SK-N-SH treated with all-trans-retinoic acid at 6 μM for 48 hours (cell line): ENCODE results near the gene ZKSCAN1.

Source experiments
- ARNTL ChIP-seq: fragments of 450-650 bp; formaldehyde crosslinking; IDR thresholded peaks from 2 replicates; pipeline ENCODE4 v1.5.0; 2020; ENCODE audit warnings: low read depth, mild to moderate bottlenecking, moderate library complexity, borderline replicate concordance
- ESRRG ChIP-seq: fragments of 250-450 bp; sonication (Bioruptor Pico); IDR thresholded peaks from 2 replicates; pipeline ENCODE4 v1.6.1; 2021; ENCODE audit warnings: mild to moderate bottlenecking
- GLIS3 ChIP-seq: fragments of 250-450 bp; sonication (Bioruptor Pico); IDR thresholded peaks from 2 replicates; pipeline ENCODE4 v1.5.0; 2020; ENCODE audit warnings: mild to moderate bottlenecking, moderate library complexity
- ISL1 ChIP-seq: fragments of 250-450 bp; sonication (Bioruptor Pico); IDR thresholded peaks from 2 replicates; pipeline ENCODE4 v2.1.2; 2022; ENCODE audit warnings: mild to moderate bottlenecking, moderate library complexity
- OSR1 ChIP-seq: fragments of 250-450 bp; sonication (Bioruptor Pico); IDR thresholded peaks from 2 replicates; pipeline ENCODE4 v1.8.0; 2022; ENCODE audit warnings: moderate library complexity, mild to moderate bottlenecking, inconsistent platforms
- SNAI2 ChIP-seq: fragments of 250-450 bp; sonication (Bioruptor Pico); IDR thresholded peaks from 2 replicates; pipeline ENCODE4 v1.5.0; 2020; ENCODE audit warnings: mild to moderate bottlenecking, moderate library complexity
- TCF4 ChIP-seq: fragments of 250-450 bp; sonication (Bioruptor Pico); IDR thresholded peaks from 2 replicates; pipeline ENCODE4 v1.8.0; 2021; ENCODE audit warnings: mild to moderate bottlenecking, moderate library complexity, borderline replicate concordance
- ZNF565 ChIP-seq: fragments of 450-650 bp; formaldehyde crosslinking; conservative IDR thresholded peaks from 2 replicates; pipeline ENCODE4 v1.5.0; 2020; ENCODE audit warnings: low read depth, mild to moderate bottlenecking, moderate library complexity
- ZNF70 ChIP-seq: fragments of 450-650 bp; formaldehyde crosslinking; IDR thresholded peaks from 2 replicates; pipeline ENCODE4 v1.5.0; 2020; ENCODE audit warnings: mild to moderate bottlenecking, moderate library complexity
- TF ChIP-seq, protein P1 (sequence below): fragments of 250-450 bp; sonication (Bioruptor Pico); IDR thresholded peaks from 2 replicates; pipeline ENCODE4 v1.5.1; 2020; ENCODE audit warnings: low read depth, mild to moderate bottlenecking, moderate library complexity
- TF ChIP-seq, protein P2 (sequence below): fragments of 250-450 bp; sonication (Bioruptor Pico); IDR thresholded peaks from 2 replicates; pipeline ENCODE4 v1.8.0; 2020; ENCODE audit warnings: mild to moderate bottlenecking, moderate library complexity, borderline replicate concordance
- TF ChIP-seq, protein P3 (sequence below): fragments of 250-450 bp; sonication (Bioruptor Pico); IDR thresholded peaks from 2 replicates; pipeline ENCODE4 v1.5.1; 2021; ENCODE audit warnings: mild to moderate bottlenecking, moderate library complexity

DNA sequence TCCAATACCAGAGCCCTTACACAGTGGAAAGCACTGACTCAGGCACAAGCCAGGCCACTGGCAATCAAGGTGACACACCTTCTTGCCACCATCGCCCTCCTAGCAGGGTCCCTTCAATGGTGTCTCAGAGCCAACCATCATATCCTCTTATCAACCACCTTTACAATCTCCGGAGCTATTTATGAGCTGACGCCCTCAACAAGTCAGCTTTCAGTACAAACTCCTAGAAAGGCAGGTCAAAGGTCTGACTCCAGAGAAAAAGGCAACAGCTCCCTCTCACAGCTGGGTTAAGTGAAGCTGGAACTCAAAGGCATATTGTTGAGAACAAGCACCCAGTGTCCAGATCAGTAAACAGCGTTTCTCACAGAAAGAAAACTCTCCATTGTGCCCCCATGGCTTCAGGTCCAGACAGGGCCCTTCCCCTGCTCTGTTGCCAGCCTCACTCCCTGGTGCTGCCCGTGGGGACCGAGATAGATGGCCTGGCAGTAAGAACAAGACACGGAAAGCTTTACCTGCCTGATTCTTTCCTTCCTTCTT is 63.7 kb downstream of the ZKSCAN1 start:
- no peak for TF ChIP-seq ZNF70 (CRISPR knock-in tag)
- no peak for TF ChIP-seq ARNTL (CRISPR knock-in tag)
- TF ChIP-seq, protein P1, sequence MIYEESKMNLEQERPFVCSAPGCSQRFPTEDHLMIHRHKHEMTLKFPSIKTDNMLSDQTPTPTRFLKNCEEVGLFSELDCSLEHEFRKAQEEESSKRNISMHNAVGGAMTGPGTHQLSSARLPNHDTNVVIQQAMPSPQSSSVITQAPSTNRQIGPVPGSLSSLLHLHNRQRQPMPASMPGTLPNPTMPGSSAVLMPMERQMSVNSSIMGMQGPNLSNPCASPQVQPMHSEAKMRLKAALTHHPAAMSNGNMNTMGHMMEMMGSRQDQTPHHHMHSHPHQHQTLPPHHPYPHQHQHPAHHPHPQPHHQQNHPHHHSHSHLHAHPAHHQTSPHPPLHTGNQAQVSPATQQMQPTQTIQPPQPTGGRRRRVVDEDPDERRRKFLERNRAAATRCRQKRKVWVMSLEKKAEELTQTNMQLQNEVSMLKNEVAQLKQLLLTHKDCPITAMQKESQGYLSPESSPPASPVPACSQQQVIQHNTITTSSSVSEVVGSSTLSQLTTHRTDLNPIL (CRISPR knock-in tag): no peak
- TF ChIP-seq, protein P2, sequence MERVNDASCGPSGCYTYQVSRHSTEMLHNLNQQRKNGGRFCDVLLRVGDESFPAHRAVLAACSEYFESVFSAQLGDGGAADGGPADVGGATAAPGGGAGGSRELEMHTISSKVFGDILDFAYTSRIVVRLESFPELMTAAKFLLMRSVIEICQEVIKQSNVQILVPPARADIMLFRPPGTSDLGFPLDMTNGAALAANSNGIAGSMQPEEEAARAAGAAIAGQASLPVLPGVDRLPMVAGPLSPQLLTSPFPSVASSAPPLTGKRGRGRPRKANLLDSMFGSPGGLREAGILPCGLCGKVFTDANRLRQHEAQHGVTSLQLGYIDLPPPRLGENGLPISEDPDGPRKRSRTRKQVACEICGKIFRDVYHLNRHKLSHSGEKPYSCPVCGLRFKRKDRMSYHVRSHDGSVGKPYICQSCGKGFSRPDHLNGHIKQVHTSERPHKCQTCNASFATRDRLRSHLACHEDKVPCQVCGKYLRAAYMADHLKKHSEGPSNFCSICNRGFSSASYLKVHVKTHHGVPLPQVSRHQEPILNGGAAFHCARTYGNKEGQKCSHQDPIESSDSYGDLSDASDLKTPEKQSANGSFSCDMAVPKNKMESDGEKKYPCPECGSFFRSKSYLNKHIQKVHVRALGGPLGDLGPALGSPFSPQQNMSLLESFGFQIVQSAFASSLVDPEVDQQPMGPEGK (CRISPR knock-in tag): no peak
- no peak for TF ChIP-seq SNAI2
- TF ChIP-seq ISL1 (CRISPR knock-in tag): no peak
- TF ChIP-seq TCF4 (CRISPR knock-in tag): no peak
- no peak for TF ChIP-seq GLIS3 (CRISPR knock-in tag)
- TF ChIP-seq, protein P3, sequence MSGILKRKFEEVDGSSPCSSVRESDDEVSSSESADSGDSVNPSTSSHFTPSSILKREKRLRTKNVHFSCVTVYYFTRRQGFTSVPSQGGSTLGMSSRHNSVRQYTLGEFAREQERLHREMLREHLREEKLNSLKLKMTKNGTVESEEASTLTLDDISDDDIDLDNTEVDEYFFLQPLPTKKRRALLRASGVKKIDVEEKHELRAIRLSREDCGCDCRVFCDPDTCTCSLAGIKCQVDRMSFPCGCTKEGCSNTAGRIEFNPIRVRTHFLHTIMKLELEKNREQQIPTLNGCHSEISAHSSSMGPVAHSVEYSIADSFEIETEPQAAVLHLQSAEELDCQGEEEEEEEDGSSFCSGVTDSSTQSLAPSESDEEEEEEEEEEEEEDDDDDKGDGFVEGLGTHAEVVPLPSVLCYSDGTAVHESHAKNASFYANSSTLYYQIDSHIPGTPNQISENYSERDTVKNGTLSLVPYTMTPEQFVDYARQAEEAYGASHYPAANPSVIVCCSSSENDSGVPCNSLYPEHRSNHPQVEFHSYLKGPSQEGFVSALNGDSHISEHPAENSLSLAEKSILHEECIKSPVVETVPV: no peak
- no peak for TF ChIP-seq ESRRG (CRISPR knock-in tag)
- no peak for TF ChIP-seq OSR1 (CRISPR knock-in tag)
- no peak for TF ChIP-seq ZNF565
